ENCODE results near the gene HELZ2.

DNA sequence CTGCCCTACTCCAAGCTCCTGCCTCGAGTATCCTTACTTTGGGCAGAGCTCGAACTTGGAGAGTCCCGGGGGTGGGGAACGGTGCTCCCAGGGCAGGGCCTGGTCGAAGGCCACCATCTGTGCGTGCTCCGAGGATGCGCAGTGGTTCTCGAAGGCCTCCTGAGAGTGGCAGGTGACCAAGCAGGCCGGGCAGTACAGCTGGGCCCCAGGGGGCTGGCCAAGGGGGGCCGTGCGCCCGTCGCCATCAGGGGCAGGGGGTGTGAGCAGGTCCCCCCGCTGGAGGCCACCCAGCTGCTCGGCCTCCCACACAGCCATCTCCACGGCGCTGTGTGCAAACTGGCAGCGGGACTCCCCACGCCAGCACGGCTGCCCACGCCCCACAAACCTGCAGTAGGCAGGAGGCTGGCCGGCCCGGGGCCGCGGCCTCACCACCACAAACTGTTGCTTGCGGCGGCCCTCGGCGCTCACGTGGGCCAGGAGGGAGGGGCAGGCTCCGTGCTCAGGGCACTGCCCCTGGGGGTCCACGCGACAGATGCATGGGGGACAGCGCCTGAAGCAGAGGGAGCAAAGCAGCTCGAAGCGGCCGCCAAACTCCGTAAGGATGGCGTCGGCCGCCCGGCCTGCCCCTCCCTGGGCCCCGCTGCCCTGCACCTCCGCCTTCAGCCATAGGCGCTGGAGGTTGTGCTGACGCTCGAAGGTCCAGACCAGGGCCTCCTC is 1.8 kb downstream of the HELZ2 start:
- TF ChIP-seq, protein P1, sequence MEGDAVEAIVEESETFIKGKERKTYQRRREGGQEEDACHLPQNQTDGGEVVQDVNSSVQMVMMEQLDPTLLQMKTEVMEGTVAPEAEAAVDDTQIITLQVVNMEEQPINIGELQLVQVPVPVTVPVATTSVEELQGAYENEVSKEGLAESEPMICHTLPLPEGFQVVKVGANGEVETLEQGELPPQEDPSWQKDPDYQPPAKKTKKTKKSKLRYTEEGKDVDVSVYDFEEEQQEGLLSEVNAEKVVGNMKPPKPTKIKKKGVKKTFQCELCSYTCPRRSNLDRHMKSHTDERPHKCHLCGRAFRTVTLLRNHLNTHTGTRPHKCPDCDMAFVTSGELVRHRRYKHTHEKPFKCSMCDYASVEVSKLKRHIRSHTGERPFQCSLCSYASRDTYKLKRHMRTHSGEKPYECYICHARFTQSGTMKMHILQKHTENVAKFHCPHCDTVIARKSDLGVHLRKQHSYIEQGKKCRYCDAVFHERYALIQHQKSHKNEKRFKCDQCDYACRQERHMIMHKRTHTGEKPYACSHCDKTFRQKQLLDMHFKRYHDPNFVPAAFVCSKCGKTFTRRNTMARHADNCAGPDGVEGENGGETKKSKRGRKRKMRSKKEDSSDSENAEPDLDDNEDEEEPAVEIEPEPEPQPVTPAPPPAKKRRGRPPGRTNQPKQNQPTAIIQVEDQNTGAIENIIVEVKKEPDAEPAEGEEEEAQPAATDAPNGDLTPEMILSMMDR (IDR thresholded peaks at IDR 0.05): no peak
- no peak for TF ChIP-seq POLR2A (IDR thresholded peaks at IDR 0.05)
